HG03575 (cell line): ENCODE data around the gene MTRF1.

Source experiments
- ATAC-seq: cut with Tn5 transposase; IDR thresholded peaks from one replicate; pipeline ENCODE4 v1.9.1; 2021; ENCODE audit not compliant: unreplicated experiment, insufficient number of reproducible peaks, low FRiP score; ENCODE audit errors: extremely low read depth

The MTRF1 gene

GRCh38 chr13:41231786-41232185 lies 31.6 kb downstream of the MTRF1 start:
- ATAC-seq, result no peak

- ATAC-seq, result no peak
Measured at GRCh38 chr13:41231025-41231677, 32.2 kb downstream of the MTRF1 start.

- ATAC-seq, result no peak
Measured at GRCh38 chr13:41229356-41229755, 34.0 kb downstream of the MTRF1 start.

- ATAC-seq, result no peak
Measured at GRCh38 chr13:41224113-41225110, 39.0 kb downstream of the MTRF1 start.

GRCh38 chr13:41222259-41222852 lies 41.0 kb downstream of the MTRF1 start:
- ATAC-seq, result no peak

GRCh38 chr13:41220401-41220800 lies 43.0 kb downstream of the MTRF1 start:
- ATAC-seq, result no peak

GRCh38 chr13:41216160-41216559 lies 47.2 kb downstream of the MTRF1 start:
- ATAC-seq, result no peak

- no peak for ATAC-seq
Measured at GRCh38 chr13:41213919-41214318, 49.5 kb downstream of the MTRF1 start.

GRCh38 chr13:41213316-41213715 lies 50.1 kb downstream of the MTRF1 start:
- ATAC-seq, result no peak

- no peak for ATAC-seq
Measured at GRCh38 chr13:41212881-41213280, 50.5 kb downstream of the MTRF1 start.

GRCh38 chr13:41211062-41211461 lies 52.3 kb downstream of the MTRF1 start:
- no peak for ATAC-seq

GRCh38 chr13:41206467-41206866 lies 56.9 kb downstream of the MTRF1 start:
- ATAC-seq, result no peak

GRCh38 chr13:41203810-41204209 lies 59.6 kb downstream of the MTRF1 start:
- no peak for ATAC-seq

GRCh38 chr13:41200126-41200525 lies 63.2 kb downstream of the MTRF1 start:
- no peak for ATAC-seq

- no peak for ATAC-seq
Measured at GRCh38 chr13:41199526-41199925, 63.9 kb downstream of the MTRF1 start.

GRCh38 chr13:41199079-41199478 lies 64.3 kb downstream of the MTRF1 start:
- ATAC-seq, result no peak

GRCh38 chr13:41196620-41197019 lies 66.8 kb downstream of the MTRF1 start:
- ATAC-seq, result no peak

GRCh38 chr13:41196011-41196410 lies 67.4 kb downstream of the MTRF1 start:
- no peak for ATAC-seq

GRCh38 chr13:41193919-41194824 lies 69.2 kb downstream of the MTRF1 start, which contains the start of gene KBTBD7:
Gene KBTBD7 (minus strand): TSS chr13:41194569. CDS start chr13:41194257, 312 bp downstream.
- ATAC-seq, result peak; percentile 82
